ENCODE results near the gene BZW2.

BZW2 gene

GRCh38 chr7:16739863-16740622 is 94.1 kb downstream of the BZW2 start:
- DNase-seq (ENCODE audit: extremely low read depth, insufficient read length), result no peak
- TF ChIP-seq, protein P1, sequence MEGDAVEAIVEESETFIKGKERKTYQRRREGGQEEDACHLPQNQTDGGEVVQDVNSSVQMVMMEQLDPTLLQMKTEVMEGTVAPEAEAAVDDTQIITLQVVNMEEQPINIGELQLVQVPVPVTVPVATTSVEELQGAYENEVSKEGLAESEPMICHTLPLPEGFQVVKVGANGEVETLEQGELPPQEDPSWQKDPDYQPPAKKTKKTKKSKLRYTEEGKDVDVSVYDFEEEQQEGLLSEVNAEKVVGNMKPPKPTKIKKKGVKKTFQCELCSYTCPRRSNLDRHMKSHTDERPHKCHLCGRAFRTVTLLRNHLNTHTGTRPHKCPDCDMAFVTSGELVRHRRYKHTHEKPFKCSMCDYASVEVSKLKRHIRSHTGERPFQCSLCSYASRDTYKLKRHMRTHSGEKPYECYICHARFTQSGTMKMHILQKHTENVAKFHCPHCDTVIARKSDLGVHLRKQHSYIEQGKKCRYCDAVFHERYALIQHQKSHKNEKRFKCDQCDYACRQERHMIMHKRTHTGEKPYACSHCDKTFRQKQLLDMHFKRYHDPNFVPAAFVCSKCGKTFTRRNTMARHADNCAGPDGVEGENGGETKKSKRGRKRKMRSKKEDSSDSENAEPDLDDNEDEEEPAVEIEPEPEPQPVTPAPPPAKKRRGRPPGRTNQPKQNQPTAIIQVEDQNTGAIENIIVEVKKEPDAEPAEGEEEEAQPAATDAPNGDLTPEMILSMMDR (IDR thresholded peaks at IDR 0.05; ENCODE audit: insufficient read depth, low read length, poor library complexity, severe bottlenecking), result no peak
- no peaks in the 10 kb centered on the region for H3K36me3 ChIP-seq (ENCODE audit: control insufficient read depth, insufficient read depth, low read length)

GRCh38 chr7:16740623-16740953 is 94.6 kb downstream of the BZW2 start:
- no peak for DNase-seq (ENCODE audit: extremely low read depth, insufficient read length)
- Histone ChIP-seq H3K27me3 (replicated peaks; ENCODE audit: control insufficient read depth, insufficient read depth, low read length) (no peaks in the 10 kb centered on the region), H3K36me3 (ENCODE audit: control insufficient read depth, insufficient read depth, low read length) (no peaks in the 10 kb centered on the region), H3K4me3 (replicated peaks; ENCODE audit: low read depth, low read length) (no peak overlapping the region)
- TF ChIP-seq, protein P1 (IDR thresholded peaks at IDR 0.05; ENCODE audit: insufficient read depth, low read length, poor library complexity, severe bottlenecking), result no peak

More at GRCh38 chr7:16739863-16740622, 94.1 kb downstream of the BZW2 start:
- no peaks in the 10 kb centered on the region for H3K27me3 ChIP-seq (replicated peaks; ENCODE audit: control insufficient read depth, insufficient read depth, low read length)
- H3K4me3 ChIP-seq (replicated peaks; ENCODE audit: low read depth, low read length), result no peak overlapping the region

DNA sequence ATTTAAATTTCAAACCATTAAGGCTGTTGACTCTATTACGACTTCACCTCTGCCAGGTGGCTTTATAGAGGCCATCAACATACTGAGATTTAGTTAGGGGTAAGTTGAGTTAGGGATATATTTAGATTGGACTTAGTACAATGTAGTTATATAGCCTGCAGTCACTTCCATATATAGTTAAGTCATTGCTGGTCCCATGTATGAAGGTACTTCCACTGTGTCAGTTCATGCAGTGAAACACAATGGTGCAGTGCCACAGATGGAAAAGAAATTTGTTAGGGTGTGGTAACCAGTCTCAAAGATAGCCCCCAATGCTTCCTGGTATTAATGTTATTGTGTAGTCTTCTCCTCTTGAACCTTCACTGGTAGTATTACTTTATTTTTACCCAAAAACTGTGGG is 95.0 kb downstream of the BZW2 start:
- no peaks in the 10 kb centered on the region for H3K27me3 ChIP-seq (replicated peaks; ENCODE audit: control insufficient read depth, insufficient read depth, low read length)
- TF ChIP-seq, protein P1 (IDR thresholded peaks at IDR 0.05; ENCODE audit: insufficient read depth, low read length, poor library complexity, severe bottlenecking), result no peak

DNA sequence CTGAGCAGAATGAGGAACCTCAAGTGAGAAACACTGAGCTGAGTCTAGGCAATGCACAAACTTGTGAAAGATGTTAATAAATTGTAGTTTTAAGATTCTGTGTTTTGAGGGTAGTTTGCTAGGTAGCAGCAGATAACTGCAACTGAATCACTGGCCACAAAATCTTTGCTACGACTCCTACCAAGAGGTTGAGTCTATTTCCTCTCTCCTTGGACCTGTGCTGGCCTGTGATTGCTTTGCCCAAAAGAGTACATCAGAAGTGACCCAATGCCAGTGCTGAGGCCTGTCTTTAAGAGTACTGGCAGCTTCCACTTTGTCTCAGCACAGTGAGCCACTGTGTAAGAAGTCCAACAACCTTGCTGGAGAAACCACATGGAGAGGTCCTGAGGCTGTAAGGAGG is 95.7 kb downstream of the BZW2 start:
- no peak overlapping the region for H3K4me3 ChIP-seq (replicated peaks; ENCODE audit: low read depth, low read length)
- no peak for DNase-seq (ENCODE audit: extremely low read depth, insufficient read length)
- TF ChIP-seq, protein P1 (IDR thresholded peaks at IDR 0.05; ENCODE audit: insufficient read depth, low read length, poor library complexity, severe bottlenecking), result no peak
- no peaks in the 10 kb centered on the region for H3K36me3 ChIP-seq (ENCODE audit: control insufficient read depth, insufficient read depth, low read length)
- no peaks in the 10 kb centered on the region for H3K27me3 ChIP-seq (replicated peaks; ENCODE audit: control insufficient read depth, insufficient read depth, low read length)

More for the DNA sequence above, 95.0 kb downstream of the BZW2 start:
- Histone ChIP-seq H3K4me3 (replicated peaks; ENCODE audit: low read depth, low read length) (no peak overlapping the region), H3K36me3 (ENCODE audit: control insufficient read depth, insufficient read depth, low read length) (no peaks in the 10 kb centered on the region)
- DNase-seq (ENCODE audit: extremely low read depth, insufficient read length), result no peak

GRCh38 chr7:16742547-16742946 is 96.6 kb downstream of the BZW2 start:
- TF ChIP-seq, protein P1 (IDR thresholded peaks at IDR 0.05; ENCODE audit: insufficient read depth, low read length, poor library complexity, severe bottlenecking), result no peak
- DNase-seq (ENCODE audit: extremely low read depth, insufficient read length), result no peak
- Histone ChIP-seq H3K27me3 (replicated peaks; ENCODE audit: control insufficient read depth, insufficient read depth, low read length) (no peaks in the 10 kb centered on the region), H3K4me3 (replicated peaks; ENCODE audit: low read depth, low read length) (no peak overlapping the region), H3K36me3 (ENCODE audit: control insufficient read depth, insufficient read depth, low read length) (no peaks in the 10 kb centered on the region)

All from GM06990 (cell line).